Right ventricle myocardium inferior (tissue), 1 donor: Measurements from ENCODE around the gene RACK1. TPM values are rescaled to one million over a fixed set of nuclear protein-coding genes. Genes with fewer than 3 reads are reported as not detected.

Experiments used
- ATAC-seq: fragments of 200-7000 bp; cut with Tn5 transposase; one replicate; pipeline ENCODE4 v1.9.1; 2020; ENCODE audit warnings: mild to moderate bottlenecking, moderate library complexity
- DNase-seq: peaks from one replicate; pipeline ENCODE4 v3.0.0; 2021; ENCODE audit errors: missing footprints
- intact Hi-C: fragments of 100-400 bp; cut with DNase I; formaldehyde crosslinking; loops from one replicate; pipeline ENCODE4 v1.11.0; 2022
- total RNA-seq: library from RNA; stranded (reverse); fragmentation: NEBNext Ultra II Directional; extraction: Animal tissue kit (Norgen Biotek cat#: 25700); gene quantifications from one replicate; pipeline ENCODE4 v1.2.1, GENCODE V29; 2021
- donor health status: DM: no; HTN: yes; CAD: no; lungs with severe emphysema.

Gene RACK1
- total RNA-seq, 1 donor from 2014 or later, result 693 TPM

DNA sequence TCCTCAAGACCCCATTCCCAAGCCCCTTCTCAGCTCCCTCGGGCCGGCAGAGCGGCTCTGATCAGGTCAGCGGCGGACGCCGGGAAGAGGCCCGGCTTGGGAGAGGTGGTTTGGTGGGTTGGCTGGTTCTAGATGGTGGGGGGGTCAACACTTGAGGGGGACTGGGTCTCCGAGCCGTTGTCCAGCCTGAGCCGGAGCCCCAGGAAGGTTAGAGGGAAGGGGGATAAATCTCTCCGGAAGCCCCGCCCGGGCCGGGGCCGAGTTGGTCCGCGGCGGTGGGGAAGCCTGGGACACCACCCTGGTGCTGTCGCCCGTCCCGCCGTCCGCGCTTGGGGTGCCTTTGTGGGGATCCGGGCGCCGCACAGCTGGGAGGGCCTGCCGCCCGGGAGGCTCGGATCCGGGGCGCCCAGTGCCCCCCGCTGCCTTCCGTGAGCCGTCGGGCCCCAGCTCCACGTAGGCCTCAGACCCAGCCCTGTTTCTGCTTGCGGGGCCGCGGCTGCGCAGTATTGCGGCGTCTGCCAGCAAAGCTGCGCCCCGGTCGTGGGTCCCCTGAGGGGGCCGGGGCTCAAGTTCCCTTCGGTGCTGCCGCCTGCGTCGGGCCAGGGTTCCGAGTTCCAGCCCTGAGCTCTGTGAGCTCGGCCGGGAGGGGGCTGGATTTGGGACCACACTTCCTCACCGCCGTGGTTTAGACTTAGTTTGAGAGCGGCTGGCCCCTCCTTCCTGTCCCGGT is 17.8 kb upstream of the RACK1 start:
- intact Hi-C loops, result loop anchor here (1.0 to 2.0 kb wide), 3 partner anchors 15 to 73 kb away; partner anchors contain the start of gene TRIM41
- ATAC-seq (peak; percentile 76), DNase-seq (peak; percentile 88)

DNA sequence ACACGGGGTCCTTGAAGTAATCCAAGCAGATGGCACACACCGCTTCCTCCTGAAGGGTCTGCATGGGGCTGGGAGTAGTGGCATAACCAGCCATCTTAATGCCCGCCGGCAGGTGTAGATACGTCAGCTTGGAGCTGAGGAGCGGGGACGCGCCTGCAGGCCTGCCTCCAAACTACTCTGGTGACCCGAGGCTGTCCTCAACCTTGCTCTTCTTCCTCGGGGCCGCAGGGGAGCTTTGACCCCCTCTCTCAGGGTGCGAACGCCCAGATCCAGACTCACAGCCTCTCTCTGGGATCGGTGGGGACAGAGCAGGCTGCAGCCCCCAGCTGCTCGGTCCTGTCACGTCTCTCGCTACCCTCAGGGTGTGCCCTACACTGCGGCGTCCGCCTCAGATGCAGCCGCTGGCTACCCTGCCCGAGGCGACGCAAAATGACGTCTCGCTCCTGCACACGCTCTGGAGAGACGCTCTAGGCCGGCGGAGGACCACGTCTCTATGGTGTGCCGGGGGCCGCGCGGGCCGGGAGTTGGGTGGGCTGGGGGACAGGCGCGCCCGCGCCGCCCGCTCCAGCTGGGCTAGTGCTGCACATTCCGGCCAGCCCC is 17.1 kb upstream of the RACK1 start, which contains the start of gene TRIM52:
Gene TRIM52, minus strand, starts transcription at position 424 of the 600 bp plus-strand sequence. Its CDS starts 330 bp downstream, at position 94.
- ATAC-seq (peak; percentile 94), DNase-seq (peak; percentile 97)
- intact Hi-C loops, result loop anchor here (1.0 to 2.0 kb wide), 3 partner anchors 15 to 72 kb away; partner anchors contain the start of gene TRIM41

GRCh38 chr5:181259974-181260719 is 16.4 kb upstream of the RACK1 start:
- intact Hi-C loops, result loop anchor here (2.0 kb wide), 1 partner anchor 71 kb away; no protein-coding TSS in a partner anchor
- ATAC-seq, result no peak
- no peak for DNase-seq

- no peak for DNase-seq
- intact Hi-C loops, result no loop called here
- no peak for ATAC-seq
Observed at GRCh38 chr5:181259283-181259682, 15.6 kb upstream of the RACK1 start.

- intact Hi-C loops, result no loop called here
- DNase-seq (no peak), ATAC-seq (no peak)
Observed at GRCh38 chr5:181258576-181258975, 14.9 kb upstream of the RACK1 start.

DNA sequence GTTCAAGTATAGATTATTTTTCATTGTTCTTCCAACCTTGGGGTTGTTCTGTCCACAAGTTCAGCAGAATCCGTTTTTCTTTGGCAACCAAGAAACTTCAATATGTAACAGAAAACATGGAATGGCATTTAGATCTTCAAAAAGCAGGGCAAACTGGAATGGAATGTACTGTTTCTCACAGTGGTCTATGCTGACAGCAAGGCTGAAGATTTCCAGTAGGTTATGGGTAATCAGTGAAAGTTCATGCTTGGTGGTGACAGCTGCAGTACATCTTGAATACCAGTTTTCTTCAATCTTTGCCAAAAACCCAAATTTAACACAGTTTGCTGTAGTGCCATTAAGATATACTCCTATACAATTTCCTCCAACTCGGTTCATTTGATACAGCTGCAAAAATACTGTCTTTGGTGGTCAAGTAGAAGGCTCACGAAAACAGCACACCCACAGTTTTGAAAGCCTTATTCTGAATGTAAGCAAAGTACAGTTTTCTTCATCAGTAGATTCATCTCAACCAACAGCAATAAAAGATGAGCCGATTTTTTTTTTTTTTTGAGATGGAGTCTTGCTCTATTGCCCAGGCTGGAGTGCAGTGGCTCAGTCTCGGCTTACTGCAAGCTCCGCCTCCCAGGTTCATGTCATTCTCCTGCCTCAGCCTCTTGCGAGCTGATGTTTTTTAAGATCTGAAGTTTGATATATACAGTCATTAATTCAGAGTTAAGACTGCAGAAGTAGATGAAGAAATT is 12.3 kb upstream of the RACK1 start:
- intact Hi-C loops, result no loop called here
- DNase-seq (no peak), ATAC-seq (no peak)

DNA sequence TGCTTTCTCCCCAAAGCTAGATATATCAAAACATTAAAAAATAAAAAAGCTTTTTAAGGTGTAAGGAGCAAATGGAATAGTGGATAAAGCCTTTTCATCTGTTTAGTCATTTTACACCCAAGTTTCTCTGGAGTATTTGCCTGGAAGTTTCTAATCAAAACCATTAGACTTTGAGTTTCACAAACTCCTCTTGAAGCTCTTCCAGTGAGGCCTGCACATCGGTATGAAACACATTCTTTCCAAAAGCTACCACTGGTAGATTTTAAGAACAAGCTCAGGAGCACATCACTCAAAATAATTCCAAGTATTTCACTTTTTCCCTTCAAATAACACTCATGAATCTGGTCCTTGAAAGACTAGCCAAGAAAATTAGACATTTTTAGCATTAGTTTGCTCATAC is 11.6 kb upstream of the RACK1 start:
- DNase-seq, result no peak
- ATAC-seq, result no peak
- intact Hi-C loops, result no loop called here

GRCh38 chr5:181248277-181248676 is 4.6 kb upstream of the RACK1 start:
- intact Hi-C loops, result no loop called here
- ATAC-seq, result no peak
- DNase-seq, result no peak

- DNase-seq (peak; percentile 94), ATAC-seq (peak; percentile 89)
- intact Hi-C loops, result loop anchor here (1.0 kb wide), 1 partner anchor 15 kb away; the partner anchor contains the start of gene TRIM52
Observed at GRCh38 chr5:181246276-181247049, 2.8 kb upstream of the RACK1 start.

DNA sequence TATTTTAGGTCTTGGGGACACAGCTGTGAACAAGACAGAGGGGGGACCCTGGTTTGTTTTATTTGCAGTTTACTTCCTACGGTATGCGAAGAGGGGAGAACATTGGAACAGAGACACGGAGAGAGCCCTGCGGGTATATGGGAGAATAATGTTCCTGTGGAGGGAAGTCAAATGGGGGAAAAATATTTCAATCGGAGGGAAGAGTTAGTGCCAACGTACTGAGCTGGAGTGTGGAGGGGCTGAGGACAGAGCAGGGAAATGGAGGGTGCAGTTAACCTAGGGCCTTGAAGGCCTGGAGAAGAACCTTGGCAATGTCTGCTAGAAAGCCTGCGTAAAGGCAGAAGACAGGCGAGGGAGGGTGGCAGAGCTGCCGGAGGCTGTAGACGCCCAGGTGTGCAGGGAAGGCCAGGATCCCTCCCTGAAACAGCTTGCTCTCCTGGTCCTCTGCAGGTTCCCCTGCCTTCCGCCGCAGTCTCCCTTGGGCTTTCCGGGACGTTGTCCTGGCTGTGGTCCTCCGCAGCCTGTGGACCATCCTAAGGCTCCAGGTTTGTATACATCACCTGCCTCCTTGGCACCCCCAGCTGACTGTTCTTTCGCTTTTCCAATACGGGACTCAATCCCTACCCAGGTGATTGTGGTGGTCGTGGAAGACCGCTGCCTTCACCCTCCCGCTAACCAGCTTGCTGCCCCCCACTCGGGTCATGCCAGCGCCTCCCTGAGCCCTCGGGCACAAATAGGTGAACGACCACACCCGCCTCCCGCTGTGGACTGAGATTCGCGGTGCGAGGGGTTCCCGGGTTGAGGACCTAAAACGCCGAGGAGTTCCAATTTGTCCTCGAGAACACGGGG is 1.9 kb upstream of the RACK1 start:
- ATAC-seq (no peak), DNase-seq (no peak)
- intact Hi-C loops, result loop anchor here (1.0 kb wide), 1 partner anchor 16 kb away; the partner anchor contains the start of gene TRIM52

DNA sequence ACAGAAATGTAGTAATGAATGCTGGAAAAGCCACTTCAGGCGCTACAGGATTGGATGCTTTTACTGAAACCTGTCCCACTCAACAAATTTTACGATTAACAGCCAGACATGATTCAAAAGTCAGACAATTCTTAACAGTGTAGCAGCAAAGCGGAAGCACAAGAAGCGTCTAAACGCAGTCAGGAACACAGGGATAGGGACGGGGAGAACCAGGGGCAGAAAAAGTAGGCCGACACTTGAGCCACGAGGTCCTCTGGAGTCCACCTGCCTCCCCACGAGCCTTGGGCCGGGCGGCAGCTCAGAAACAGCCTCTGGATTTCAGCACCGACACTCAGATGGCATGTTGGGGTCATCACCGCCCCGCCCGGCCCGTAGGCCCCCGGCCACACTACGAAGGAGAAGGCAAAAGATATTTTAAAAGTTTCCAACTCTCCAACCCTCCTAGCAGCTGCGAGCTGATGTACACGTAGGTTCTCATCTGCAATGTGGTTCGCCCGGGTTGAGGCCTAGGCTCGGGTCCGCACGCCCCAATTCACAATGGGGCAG is 615 bp downstream of the RACK1 start:
- no peak for DNase-seq
- ATAC-seq, result no peak
- intact Hi-C loops, result no loop called here

- ATAC-seq, result no peak
- no peak for DNase-seq
- intact Hi-C loops, result no loop called here
Observed at GRCh38 chr5:181242031-181242451, 1.7 kb downstream of the RACK1 start.

- ATAC-seq (no peak), DNase-seq (no peak)
- intact Hi-C loops, result no loop called here
Observed at GRCh38 chr5:181241393-181241975, 2.2 kb downstream of the RACK1 start.

GRCh38 chr5:181239062-181239663 is 4.5 kb downstream of the RACK1 start:
- intact Hi-C loops, result no loop called here
- ATAC-seq (no peak), DNase-seq (no peak)

- no peak for DNase-seq
- no peak for ATAC-seq
- intact Hi-C loops, result no loop called here
Observed at GRCh38 chr5:181237729-181238385, 5.8 kb downstream of the RACK1 start.
